ACC112 (cell line): Measurements from ENCODE around the gene DNAJC2.
"Not testable (repeated sequence)": the region's sequence is repeated elsewhere in the genome, so short reads cannot be mapped to it uniquely, and the experiment has no call there.

Experiments
- H2AFZ ChIP-seq: fragments of 200-600 bp; sonication (generic); one replicate; pipeline ENCODE4 v1.6.0; 2017; ENCODE audit warnings: antibody characterized with exemption, low read length; ENCODE audit not compliant: unreplicated experiment
- H3K27ac ChIP-seq: fragments of 200-600 bp; sonication (generic); 2 replicates; pipeline ENCODE4 v1.5.1; 2014; ENCODE audit warnings: low read depth, mild to moderate bottlenecking, antibody characterized with exemption, low read length, moderate library complexity
- H3K27me3 ChIP-seq: fragments of 200-600 bp; sonication (generic); 2 replicates; pipeline ENCODE4 v1.6.1; 2014; ENCODE audit warnings: mild to moderate bottlenecking, antibody characterized with exemption, low read length, moderate library complexity, mixed read lengths; ENCODE audit not compliant: insufficient read depth
- H3K36me3 ChIP-seq: fragments of 200-600 bp; sonication (generic); 2 replicates; pipeline ENCODE4 v1.6.1; 2016; ENCODE audit warnings: mild to moderate bottlenecking, antibody characterized with exemption, low read length, moderate library complexity, mixed read lengths; ENCODE audit not compliant: insufficient read depth
- H3K4me1 ChIP-seq: fragments of 200-600 bp; sonication (generic); one replicate; pipeline ENCODE4 v1.6.1; 2016; ENCODE audit warnings: low read length, mixed read lengths; ENCODE audit not compliant: insufficient read depth, unreplicated experiment, control insufficient read depth
- H3K4me3 ChIP-seq: fragments of 200-600 bp; sonication (generic); 2 replicates; pipeline ENCODE4 v1.5.1; 2014; ENCODE audit warnings: mild to moderate bottlenecking, low read depth, low read length
- H3K79me2 ChIP-seq: fragments of 200-600 bp; sonication (generic); one replicate; pipeline ENCODE4 v1.6.0; 2016; ENCODE audit warnings: low read length; ENCODE audit not compliant: control insufficient read depth, unreplicated experiment, insufficient read depth

Gene DNAJC2

DNA sequence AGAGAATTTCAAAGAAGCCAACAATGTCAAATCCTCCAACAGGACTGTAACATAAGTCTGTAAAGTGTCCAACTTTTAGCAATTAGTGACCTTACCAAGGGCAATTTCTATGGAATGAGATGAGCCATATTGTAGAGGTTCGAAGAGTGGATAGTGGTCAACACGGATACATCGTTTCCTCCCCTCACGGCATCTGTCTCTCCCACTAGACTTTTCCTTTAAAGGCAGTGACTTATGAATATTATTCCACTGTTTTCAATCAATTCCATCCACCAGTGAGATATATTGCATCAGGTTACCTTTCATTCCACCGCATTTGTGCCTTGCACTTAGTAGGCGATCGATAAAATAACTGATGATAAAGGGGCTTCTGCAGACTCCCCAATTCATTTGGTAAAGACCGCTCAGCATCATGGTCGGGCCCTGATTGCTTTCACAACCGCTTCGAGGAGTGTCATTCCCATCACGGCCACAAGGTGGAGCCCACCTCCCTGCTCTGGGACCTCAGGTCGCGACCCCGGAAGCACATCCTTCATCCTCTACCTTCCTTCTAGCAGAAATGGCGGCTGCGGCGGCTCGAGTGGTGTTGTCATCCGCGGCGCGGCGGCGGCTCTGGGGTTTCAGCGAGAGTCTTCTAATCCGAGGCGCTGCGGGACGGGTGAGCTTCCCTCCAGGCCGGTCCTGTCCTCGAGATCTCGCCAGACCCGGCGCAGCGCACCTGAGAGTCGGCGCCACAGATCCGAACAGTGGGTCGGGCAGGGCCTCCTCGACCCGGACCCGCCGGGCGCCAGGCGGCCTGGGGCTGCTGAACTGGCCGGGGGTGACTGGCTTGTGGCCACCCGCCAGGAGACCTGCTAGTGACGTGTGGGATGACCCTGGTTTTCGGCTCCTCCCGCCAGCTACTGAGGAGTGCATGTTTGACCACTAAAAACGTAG lies 47.4 kb downstream of the DNAJC2 start, which contains the start of gene PMPCB:
TSS of gene PMPCB (plus strand) at position 535 of the 936 bp plus-strand sequence. CDS start at position 560, 25 bp downstream.
- H3K79me2 ChIP-seq = peaks cover 23% of the 10 kb centered on the region
- H3K4me1 ChIP-seq = peaks cover 8% of the 10 kb centered on the region
- peak within 1 kb of the TSS; percentile 76 for H2AFZ ChIP-seq
- no peaks in the 10 kb centered on the region for H3K27me3 ChIP-seq
- H3K27ac ChIP-seq = peak within 1 kb of the TSS; percentile 80
- peaks cover 14% of the 10 kb centered on the region; the same call in 1 of the 2 replicates for H3K36me3 ChIP-seq
- peak within 1 kb of the TSS; percentile 77 for H3K4me3 ChIP-seq

DNA sequence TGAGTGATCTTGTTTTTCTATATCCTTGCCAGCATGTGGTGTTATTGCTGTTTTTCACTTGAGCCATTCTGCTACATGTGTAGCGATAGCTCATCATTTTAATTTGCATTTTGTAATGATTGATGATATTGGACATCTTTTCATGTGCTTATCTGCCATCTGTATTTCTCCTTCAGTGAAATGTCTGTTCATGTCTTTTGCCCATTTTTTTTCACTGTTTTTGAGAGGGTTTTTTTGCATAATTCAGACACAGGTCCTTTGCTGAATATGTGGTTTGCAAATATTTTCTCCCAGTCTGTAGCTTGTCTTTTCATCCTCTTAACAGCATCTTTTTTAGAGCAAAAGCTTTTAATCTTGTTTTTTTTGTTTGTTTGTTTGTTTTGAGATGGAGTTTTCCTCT lies 51.0 kb downstream of the DNAJC2 start:
- Histone ChIP-seq H2AFZ (no peak overlapping the region), H3K4me3 (no peak overlapping the region), H3K4me1 (peaks cover 2% of the 10 kb centered on the region), H3K36me3 (no peaks in the 10 kb centered on the region), H3K27ac (no peak overlapping the region), H3K27me3 (no peaks in the 10 kb centered on the region), H3K79me2 (peaks cover 10% of the 10 kb centered on the region)

- H3K27me3 ChIP-seq = no peaks in the 10 kb centered on the region
- no peak overlapping the region for H2AFZ ChIP-seq
- no peaks in the 10 kb centered on the region for H3K4me1 ChIP-seq
- no peaks in the 10 kb centered on the region for H3K79me2 ChIP-seq
- H3K27ac ChIP-seq = no peak overlapping the region
- no peak overlapping the region for H3K4me3 ChIP-seq
- H3K36me3 ChIP-seq = no peaks in the 10 kb centered on the region
Observed at GRCh38 chr7:103292122-103292521, 52.4 kb downstream of the DNAJC2 start.

- not testable (repeated sequence) for H3K27me3 ChIP-seq, H3K79me2 ChIP-seq, H3K27ac ChIP-seq, H3K4me3 ChIP-seq, H3K4me1 ChIP-seq, H3K36me3 ChIP-seq, H2AFZ ChIP-seq
Observed at GRCh38 chr7:103282802-103283427, 61.7 kb downstream of the DNAJC2 start.

DNA sequence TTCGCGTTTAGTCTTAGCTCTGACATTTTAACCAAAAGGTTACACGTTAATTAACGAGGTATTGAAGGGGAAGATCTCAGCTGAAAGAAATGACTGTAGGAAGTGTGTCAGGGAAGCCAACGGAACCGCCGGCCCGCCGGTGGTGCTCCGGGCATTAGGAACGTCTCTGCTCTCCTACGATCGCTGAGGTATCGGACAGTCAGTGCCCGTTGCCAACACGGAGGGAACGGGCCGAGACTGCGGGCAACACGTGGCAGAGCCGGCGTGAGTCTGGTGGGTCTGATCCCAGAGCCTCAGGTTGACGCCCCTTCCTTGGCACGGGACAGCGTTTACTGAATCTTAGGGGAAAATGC lies 63.8 kb downstream of the DNAJC2 start:
- H3K79me2 ChIP-seq, H3K36me3 ChIP-seq, H3K4me1 ChIP-seq, H3K27ac ChIP-seq, H3K27me3 ChIP-seq: not testable (repeated sequence)
- Histone ChIP-seq H2AFZ (peak overlapping the region; percentile 96), H3K4me3 (peak overlapping the region; percentile 92)

DNA sequence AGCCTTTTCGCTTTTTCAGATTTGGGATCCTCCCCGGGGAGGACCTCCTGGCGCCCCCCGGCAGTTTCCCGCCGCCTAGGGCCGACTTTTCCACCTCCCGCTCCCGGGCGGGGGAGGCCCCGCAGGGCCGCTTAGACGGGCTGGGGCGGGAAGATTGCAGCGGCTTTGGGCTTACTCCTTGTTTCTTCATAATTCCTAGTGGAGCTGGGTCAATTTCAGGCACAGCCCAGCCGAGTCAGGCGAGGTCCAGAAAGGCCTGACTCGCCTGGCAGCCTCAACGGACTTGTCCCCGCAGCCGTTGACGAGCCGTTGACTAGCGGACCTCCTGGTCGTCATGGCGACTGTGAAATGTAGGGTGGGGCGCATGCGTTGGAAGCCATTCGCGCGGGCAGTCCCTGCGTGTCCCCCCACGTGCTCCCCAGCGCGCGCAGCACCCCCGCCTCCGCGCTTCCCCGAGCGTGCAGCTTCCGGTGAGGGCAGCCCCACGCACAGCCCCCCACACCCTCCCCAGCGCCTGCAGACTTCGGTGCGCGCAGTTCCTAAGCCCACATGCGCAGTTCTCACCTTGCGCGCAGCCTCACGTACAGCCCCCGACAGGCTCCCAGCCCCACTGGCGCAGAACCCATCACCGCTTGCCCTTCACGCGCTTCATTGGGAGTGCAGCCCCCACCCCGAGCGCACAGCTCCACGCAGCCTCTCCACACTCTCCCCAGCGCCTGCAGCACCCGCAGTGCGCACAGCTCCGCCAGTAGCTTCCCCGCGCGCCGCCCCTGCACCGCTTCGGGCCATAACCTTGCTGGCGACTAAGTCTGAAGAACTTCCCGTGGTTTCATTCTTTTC lies 64.4 kb downstream of the DNAJC2 start:
- H3K36me3 ChIP-seq, H3K27me3 ChIP-seq, H3K79me2 ChIP-seq, H3K4me1 ChIP-seq: not testable (repeated sequence)
- Histone ChIP-seq H3K4me3 (peak overlapping the region; percentile 92), H3K27ac (peak overlapping the region; percentile 52), H2AFZ (peak overlapping the region; percentile 96)

GRCh38 chr7:103279636-103279962 lies 65.0 kb downstream of the DNAJC2 start:
- not testable (repeated sequence) for H3K36me3 ChIP-seq, H3K27me3 ChIP-seq, H3K4me1 ChIP-seq, H3K79me2 ChIP-seq
- H3K4me3 ChIP-seq = peak overlapping the region; percentile 92
- H3K27ac ChIP-seq = peak overlapping the region; percentile 52
- peak overlapping the region; percentile 96 for H2AFZ ChIP-seq

GRCh38 chr7:103278195-103278594 lies 66.4 kb downstream of the DNAJC2 start:
- H3K4me3 ChIP-seq, H3K27me3 ChIP-seq, H3K36me3 ChIP-seq, H3K79me2 ChIP-seq, H3K4me1 ChIP-seq, H2AFZ ChIP-seq, H3K27ac ChIP-seq: not testable (repeated sequence)

DNA sequence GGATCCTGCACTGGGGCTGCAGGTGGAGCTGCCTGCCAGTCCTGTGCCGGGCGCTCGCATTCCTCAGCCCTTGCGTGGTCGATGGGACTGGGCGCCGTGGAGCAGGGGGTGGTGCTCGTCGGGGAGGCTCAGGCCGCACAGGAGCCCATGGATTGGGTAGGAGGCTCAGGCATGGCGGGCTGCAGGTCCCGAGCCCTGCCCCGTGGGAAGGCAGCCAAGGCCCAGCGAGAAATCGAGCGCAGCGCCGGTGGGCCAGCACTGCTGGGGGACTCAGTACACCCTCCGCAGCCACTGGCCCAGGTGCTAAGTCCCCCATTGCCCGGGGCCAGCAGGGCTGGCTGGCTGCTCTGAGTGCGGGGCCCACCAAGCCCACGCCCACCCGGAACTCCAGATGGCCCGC lies 69.7 kb downstream of the DNAJC2 start:
- H3K36me3 ChIP-seq, H2AFZ ChIP-seq, H3K79me2 ChIP-seq, H3K4me1 ChIP-seq, H3K4me3 ChIP-seq, H3K27me3 ChIP-seq, H3K27ac ChIP-seq: not testable (repeated sequence)

- not testable (repeated sequence) for H3K4me1 ChIP-seq, H3K27me3 ChIP-seq, H3K79me2 ChIP-seq, H2AFZ ChIP-seq, H3K27ac ChIP-seq, H3K36me3 ChIP-seq, H3K4me3 ChIP-seq
Observed at GRCh38 chr7:103273374-103273773, 71.2 kb downstream of the DNAJC2 start.
